Testis (tissue), 3 donors: ENCODE measurements around the gene NR4A3. TPM values are rescaled to one million over a fixed set of nuclear protein-coding genes. Genes with fewer than 3 reads are reported as not detected.
A peak's percentile ranks its signal among the peaks of the same experiment; 100 is the strongest.

ENCODE experiments used
- DNase-seq: peaks from one replicate; pipeline ENCODE4 v3.0.0-alpha.2; 2019
- H3K27ac ChIP-seq, 2 donors: fragments of 200-600 bp; sonication (generic); one replicate each; pipeline ENCODE4 v1.5.1; 2019
- H3K27me3 ChIP-seq: fragments of 200-600 bp; sonication (generic); one replicate; pipeline ENCODE4 v1.5.1; 2019
- H3K36me3 ChIP-seq: fragments of 200-600 bp; sonication (generic); one replicate; pipeline ENCODE4 v1.5.1; 2017; ENCODE audit warnings: low read depth; ENCODE audit errors: missing control alignments
- H3K4me1 ChIP-seq: fragments of 200-600 bp; sonication (generic); one replicate; pipeline ENCODE4 v1.5.1; 2019
- H3K4me3 ChIP-seq, 2 donors: fragments of 200-600 bp; sonication (generic); one replicate each; pipeline ENCODE4 v1.5.1; 2017 to 2019
- H3K9me3 ChIP-seq: fragments of 200-600 bp; sonication (generic); one replicate; pipeline ENCODE4 v1.5.1; 2017
- CTCF ChIP-seq, 3 experiments: fragments of 450-650 bp in 2 of 3; fragments of 200-600 bp in 1 of 3; sonication (generic) in 1 of 3; IDR thresholded peaks; one replicate each; pipeline ENCODE4 v1.5.1; 2016 to 2019; ENCODE audit warnings: antibody characterized with exemption in 3 of 3, mild to moderate bottlenecking in 2 of 3, moderate library complexity in 1 of 3
- POLR2A ChIP-seq: fragments of 450-650 bp; IDR thresholded peaks from one replicate; pipeline ENCODE4 v1.6.1; 2017; ENCODE audit warnings: antibody characterized with exemption, mild to moderate bottlenecking, moderate library complexity
- WGBS, 2 donors: methylation state at CpG; one replicate each; pipeline ENCODE4 v1.1.5; 2018; 5-methylcytosine and 5-hydroxymethylcytosine counted together
- intact Hi-C: fragments of 100-400 bp; cut with DNase I; formaldehyde crosslinking; loops from one replicate; pipeline ENCODE4 v1.15.1; 2023; ENCODE audit warnings: low total_unique reads
- polyA plus RNA-seq: library from polyadenylated mRNA; stranded (reverse); fragments of 350-450 nt; fragmentation: Illumina TruSeq; extraction: RNeasy Lipid Tissue Mini Kit (QIAGEN cat#74804); gene quantifications from one replicate; pipeline ENCODE4 v1.2.3, GENCODE V29; 2014; ENCODE audit warnings: low read depth, low replicate concordance; ENCODE audit not compliant: insufficient read depth
- total RNA-seq, 2 donors: library from RNA; depleted of rRNA; stranded (reverse); fragments of >200 nt; gene quantifications; one replicate each; pipeline ENCODE4 v1.2.3, GENCODE V29; 2016

NR4A3 gene
- total and polyA plus RNA-seq, 3 donors from 2014 or later = 1.7 to 3.0 (median 2.5) TPM

GRCh38 chr9:99822806-99823591 is 1.3 kb downstream of the NR4A3 start:
- Histone ChIP-seq H3K27ac (peak overlapping the region; percentile 92 to 99), H3K36me3 (no peaks in the 10 kb centered on the region), H3K9me3 (no peaks in the 10 kb centered on the region), H3K4me3 (peak overlapping the region; percentile 83 to 97), H3K4me1 (peaks cover 35% of the 10 kb centered on the region), H3K27me3 (no peaks in the 10 kb centered on the region)
- no peak for TF ChIP-seq CTCF (IDR thresholded peaks at IDR 0.05)
- TF ChIP-seq POLR2A = no peak
- 0 to 2% methylated on average over 32 to 40 of the region's 40 CpGs for WGBS, 2 donors
- intact Hi-C loops = loop anchor here (5.0 kb wide), 1 partner anchor 84 kb away; the partner anchor contains the start of gene STX17
- DNase-seq = peak; percentile 55

GRCh38 chr9:99823681-99824377 is 2.1 kb downstream of the NR4A3 start:
- no peaks in the 10 kb centered on the region for H3K9me3 ChIP-seq
- TF ChIP-seq CTCF (IDR thresholded peaks at IDR 0.05) = no peak
- no peak for TF ChIP-seq POLR2A
- WGBS, 2 donors = 1 to 2% methylated on average over 33 to 47 of the region's 47 CpGs
- no peaks in the 10 kb centered on the region for H3K36me3 ChIP-seq
- H3K4me3 ChIP-seq = peak overlapping the region; percentile 83 to 97
- peak overlapping the region in 1 of 2 donors; percentile 12 for H3K27ac ChIP-seq
- H3K4me1 ChIP-seq = peaks cover 29% of the 10 kb centered on the region
- peak; percentile 48 for DNase-seq
- intact Hi-C loops = loop anchor here (5.0 kb wide), 1 partner anchor 83 kb away; the partner anchor contains the start of gene STX17
- H3K27me3 ChIP-seq = no peaks in the 10 kb centered on the region

- intact Hi-C loops = loop anchor here (5.0 kb wide), 1 partner anchor 83 kb away; the partner anchor contains the start of gene STX17
- Histone ChIP-seq H3K4me3 (peak overlapping the region; percentile 83 to 97), H3K9me3 (no peaks in the 10 kb centered on the region), H3K27ac (peak overlapping the region in 1 of 2 donors; percentile 12), H3K36me3 (no peaks in the 10 kb centered on the region), H3K27me3 (no peaks in the 10 kb centered on the region), H3K4me1 (peaks cover 27% of the 10 kb centered on the region)
- DNase-seq = peak; percentile 64
- peak in 2 of 3 experiments; percentile 29 to 34 for TF ChIP-seq CTCF (IDR thresholded peaks at IDR 0.05)
- no peak for TF ChIP-seq POLR2A
- WGBS, 2 donors = 9 to 41% methylated on average over 6 to 56 of the region's 56 CpGs
These were observed 2.9 kb downstream of the NR4A3 start for GRCh38 chr9:99824378-99825171.

- peaks cover 27% of the 10 kb centered on the region for H3K4me1 ChIP-seq
- no peak overlapping the region for H3K27ac ChIP-seq
- H3K36me3 ChIP-seq = no peaks in the 10 kb centered on the region
- no peak for TF ChIP-seq CTCF (IDR thresholded peaks at IDR 0.05)
- TF ChIP-seq POLR2A = no peak
- H3K4me3 ChIP-seq = peak overlapping the region; percentile 83 to 97
- no peak for DNase-seq
- intact Hi-C loops = no loop called here
- 36 to 38% methylated on average over 41 to 44 of the region's 44 CpGs for WGBS, 2 donors
- no peaks in the 10 kb centered on the region for H3K27me3 ChIP-seq
- H3K9me3 ChIP-seq = no peaks in the 10 kb centered on the region
These were observed 3.7 kb downstream of the NR4A3 start for GRCh38 chr9:99825172-99826046.
